IPS-20b (cell line): ENCODE data around the gene SH2B2.

ENCODE experiments used
- H3K27ac ChIP-seq: one replicate; pipeline ENCODE4 v1.5.1; 2013; ENCODE audit warnings: low read length
- H3K27me3 ChIP-seq: 2 replicates; pipeline ENCODE4 v1.6.1; 2013; ENCODE audit warnings: mild to moderate bottlenecking, low read length, inconsistent platforms; ENCODE audit not compliant: insufficient read depth
- H3K36me3 ChIP-seq: 2 replicates; pipeline ENCODE4 v1.6.1; 2013; ENCODE audit warnings: low read depth, mild to moderate bottlenecking, inconsistent platforms, low read length, moderate library complexity; ENCODE audit not compliant: insufficient read depth
- H3K4me1 ChIP-seq: 2 replicates; pipeline ENCODE4 v1.6.1; 2013; ENCODE audit warnings: mild to moderate bottlenecking, control low read depth, inconsistent platforms, low read length, moderate library complexity; ENCODE audit not compliant: insufficient read depth
- H3K4me3 ChIP-seq: 2 replicates; pipeline ENCODE4 v1.5.1; 2013; ENCODE audit warnings: mild to moderate bottlenecking, low read length, inconsistent platforms
- H3K9ac ChIP-seq: 2 replicates; pipeline ENCODE4 v1.6.1; 2013; ENCODE audit warnings: low read depth, mild to moderate bottlenecking, inconsistent platforms, low read length, moderate library complexity
- H3K9me3 ChIP-seq: 2 replicates; pipeline ENCODE4 v1.6.1; 2013; ENCODE audit warnings: mild to moderate bottlenecking, low read depth, low read length, inconsistent platforms; ENCODE audit not compliant: insufficient read depth

SH2B2 gene

GRCh38 chr7:102286237-102287110 is at the start of gene SH2B2:
TSS of gene SH2B2 (plus strand) at chr7:102286868. CDS start at chr7:102300551, 13,683 bp downstream.
- Histone ChIP-seq H3K9me3 (no peaks in the 10 kb centered on the region), H3K36me3 (no peaks in the 10 kb centered on the region), H3K9ac (peak within 1 kb of the TSS; percentile 88; the same call in 1 of the 2 replicates), H3K27ac (no peak within 1 kb of the TSS), H3K4me3 (peak within 1 kb of the TSS; percentile 81), H3K4me1 (no peaks in the 10 kb centered on the region), H3K27me3 (peaks cover 27% of the 10 kb centered on the region; the same call in 1 of the 2 replicates)

GRCh38 chr7:102239206-102239820 is 47.4 kb upstream of the SH2B2 start:
- H3K27me3 ChIP-seq = no peaks in the 10 kb centered on the region
- no peaks in the 10 kb centered on the region for H3K9me3 ChIP-seq
- no peak overlapping the region for H3K9ac ChIP-seq
- H3K4me1 ChIP-seq = no peaks in the 10 kb centered on the region
- H3K27ac ChIP-seq = no peak overlapping the region
- no peak overlapping the region for H3K4me3 ChIP-seq
- H3K36me3 ChIP-seq = peaks cover 37% of the 10 kb centered on the region

GRCh38 chr7:102241431-102241830 is 45.2 kb upstream of the SH2B2 start:
- H3K27ac ChIP-seq = no peak overlapping the region
- no peaks in the 10 kb centered on the region for H3K9me3 ChIP-seq
- H3K27me3 ChIP-seq = no peaks in the 10 kb centered on the region
- H3K9ac ChIP-seq = no peak overlapping the region
- no peak overlapping the region for H3K4me3 ChIP-seq
- no peaks in the 10 kb centered on the region for H3K4me1 ChIP-seq
- H3K36me3 ChIP-seq = peaks cover 34% of the 10 kb centered on the region

- Histone ChIP-seq H3K27ac (no peak overlapping the region), H3K9ac (no peak overlapping the region), H3K36me3 (peaks cover 34% of the 10 kb centered on the region), H3K4me3 (no peak overlapping the region), H3K9me3 (no peaks in the 10 kb centered on the region), H3K4me1 (no peaks in the 10 kb centered on the region), H3K27me3 (no peaks in the 10 kb centered on the region)
These were observed 42.1 kb upstream of the SH2B2 start for GRCh38 chr7:102244601-102245000.

GRCh38 chr7:102248081-102248455 is 38.6 kb upstream of the SH2B2 start:
- Histone ChIP-seq H3K4me3 (no peak overlapping the region), H3K9me3 (no peaks in the 10 kb centered on the region), H3K27me3 (no peaks in the 10 kb centered on the region), H3K36me3 (peaks cover 24% of the 10 kb centered on the region), H3K4me1 (no peaks in the 10 kb centered on the region; the same call in 1 of the 2 replicates), H3K27ac (no peak overlapping the region), H3K9ac (no peak overlapping the region)

- Histone ChIP-seq H3K4me1 (no peaks in the 10 kb centered on the region; the same call in 1 of the 2 replicates), H3K4me3 (no peak overlapping the region), H3K9ac (no peak overlapping the region), H3K36me3 (peaks cover 24% of the 10 kb centered on the region), H3K27me3 (no peaks in the 10 kb centered on the region), H3K9me3 (no peaks in the 10 kb centered on the region), H3K27ac (no peak overlapping the region)
These were observed 37.9 kb upstream of the SH2B2 start for GRCh38 chr7:102248456-102249395.

- no peaks in the 10 kb centered on the region for H3K9me3 ChIP-seq
- no peak overlapping the region for H3K4me3 ChIP-seq
- no peaks in the 10 kb centered on the region; the same call in 1 of the 2 replicates for H3K4me1 ChIP-seq
- H3K36me3 ChIP-seq = peaks cover 17% of the 10 kb centered on the region
- no peak overlapping the region for H3K9ac ChIP-seq
- no peaks in the 10 kb centered on the region for H3K27me3 ChIP-seq
- no peak overlapping the region for H3K27ac ChIP-seq
These were observed 34.9 kb upstream of the SH2B2 start for GRCh38 chr7:102251531-102252365.

- Histone ChIP-seq H3K9me3 (no peaks in the 10 kb centered on the region), H3K4me3 (no peak overlapping the region)
These were observed 34.2 kb upstream of the SH2B2 start for GRCh38 chr7:102252366-102252982.

GRCh38 chr7:102253066-102253972 is 33.3 kb upstream of the SH2B2 start:
- H3K27ac ChIP-seq = no peak overlapping the region
- H3K4me1 ChIP-seq = no peaks in the 10 kb centered on the region; the same call in 1 of the 2 replicates
- peaks cover 17% of the 10 kb centered on the region for H3K36me3 ChIP-seq
- no peaks in the 10 kb centered on the region for H3K27me3 ChIP-seq
- no peak overlapping the region for H3K4me3 ChIP-seq
- no peak overlapping the region for H3K9ac ChIP-seq
- no peaks in the 10 kb centered on the region for H3K9me3 ChIP-seq

More at GRCh38 chr7:102252366-102252982, 34.2 kb upstream of the SH2B2 start:
- Histone ChIP-seq H3K4me1 (no peaks in the 10 kb centered on the region; the same call in 1 of the 2 replicates), H3K9ac (no peak overlapping the region), H3K36me3 (peaks cover 17% of the 10 kb centered on the region), H3K27ac (no peak overlapping the region), H3K27me3 (no peaks in the 10 kb centered on the region)

- Histone ChIP-seq H3K27me3 (no peaks in the 10 kb centered on the region), H3K27ac (no peak overlapping the region), H3K9ac (no peak overlapping the region), H3K9me3 (no peaks in the 10 kb centered on the region), H3K4me3 (no peak overlapping the region), H3K36me3 (peaks cover 17% of the 10 kb centered on the region), H3K4me1 (no peaks in the 10 kb centered on the region; the same call in 1 of the 2 replicates)
These were observed 32.7 kb upstream of the SH2B2 start for GRCh38 chr7:102253973-102254370.
